Measurements from ENCODE around the gene RSPH6A. TPM values are rescaled to one million over a fixed set of nuclear protein-coding genes. Genes with fewer than 3 reads are reported as not detected.

RSPH6A gene
- total RNA-seq, result 0.07 TPM in 2 replicates

GRCh38 chr19:45814851-45815480 is at the start of gene RSPH6A:
Gene RSPH6A (minus strand): TSS chr19:45815308. CDS start chr19:45815176, 132 bp downstream.

GRCh38 chr19:45863840-45864628 is 48.9 kb upstream of the RSPH6A start, which contains the start of gene FOXA3:
Gene FOXA3 (plus strand): TSS chr19:45864326. CDS start chr19:45864457, 131 bp downstream.

GRCh38 chr19:45862564-45863334 is 47.6 kb upstream of the RSPH6A start, which contains the start of gene SYMPK:
Gene SYMPK (minus strand): TSS chr19:45863147. CDS start chr19:45854495, 8,652 bp downstream.

GRCh38 chr19:45792470-45793177 is 22.5 kb downstream of the RSPH6A start, which contains the start of gene DMWD:
Gene DMWD (minus strand): TSS chr19:45792845. CDS start chr19:45792756, 89 bp downstream.

GRCh38 chr19:45782162-45782691 is 32.9 kb downstream of the RSPH6A start, which contains the start of gene DMPK:
Gene DMPK (minus strand): TSS chr19:45782490. CDS start chr19:45782352, 138 bp downstream.

GRCh38 chr19:45768984-45769782 is 45.9 kb downstream of the RSPH6A start, which contains the start of gene SIX5:
Gene SIX5 (minus strand): TSS chr19:45769252. CDS start chr19:45768844, 408 bp downstream.

Other genes starting within 250 kb of the RSPH6A start
- gene OPA3, start 230.5 kb downstream of the RSPH6A start, total RNA-seq, result 7.0 and 10.4 TPM in 2 replicates
- 0.53 and 0.78 TPM in 2 replicates for gene GPR4, start 213.1 kb downstream of the RSPH6A start, total RNA-seq
- gene EML2, start 175.9 kb downstream of the RSPH6A start, total RNA-seq, result 64.1 and 80.8 TPM in 2 replicates
- gene GIPR, start 147.1 kb downstream of the RSPH6A start, total RNA-seq, result 0.43 and 0.52 TPM in 2 replicates
- 194 and 211 TPM in 2 replicates for gene SNRPD2, start 123.4 kb downstream of the RSPH6A start, total RNA-seq
- gene QPCTL, start 122.6 kb downstream of the RSPH6A start, total RNA-seq, result 18.1 and 32.5 TPM in 2 replicates
- gene FBXO46, start 84.4 kb downstream of the RSPH6A start, total RNA-seq, result 6.4 and 6.5 TPM in 2 replicates
- gene MEIOSIN, start 81.9 kb downstream of the RSPH6A start, total RNA-seq, result not detected in 2 replicates
- gene SIX5, start 46.1 kb downstream of the RSPH6A start, total RNA-seq, result 9.7 and 14.5 TPM in 2 replicates
- gene DMPK, start 32.8 kb downstream of the RSPH6A start, total RNA-seq, result 79.7 and 85.8 TPM in 2 replicates
- gene DMWD, start 22.5 kb downstream of the RSPH6A start, total RNA-seq, result 38.6 and 55.9 TPM in 2 replicates
- gene SYMPK, start 47.8 kb upstream of the RSPH6A start, total RNA-seq, result 45.5 and 57.3 TPM in 2 replicates
- gene FOXA3, start 49.0 kb upstream of the RSPH6A start, total RNA-seq, result not detected in 2 replicates
- 24.0 and 30.8 TPM in 2 replicates for gene IRF2BP1, start 70.8 kb upstream of the RSPH6A start, total RNA-seq
- 2.2 and 3.5 TPM in 2 replicates for gene MYPOP, start 87.3 kb upstream of the RSPH6A start, total RNA-seq
- not detected in 2 replicates for gene NANOS2, start 99.5 kb upstream of the RSPH6A start, total RNA-seq
- 0.20 and 1.1 TPM in 2 replicates for gene NOVA2, start 158.6 kb upstream of the RSPH6A start, total RNA-seq
- gene CCDC61, start 180.2 kb upstream of the RSPH6A start, total RNA-seq, result 4.5 and 5.9 TPM in 2 replicates
- gene PGLYRP1, start 207.7 kb upstream of the RSPH6A start, total RNA-seq, result not detected in 2 replicates
- 0.13 TPM in 1 of 2 replicates, not detected in the other for gene IGFL4, start 225.7 kb upstream of the RSPH6A start, total RNA-seq

Data from smooth muscle cell of the pulmonary artery (primary cell).